GM13977 (cell line): Measurements from ENCODE around the gene CD96.
"Not testable (repeated sequence)": the region's sequence is repeated elsewhere in the genome, so short reads cannot be mapped to it uniquely, and the experiment has no call there.

Experiments
- DNase-seq: peaks from one replicate; pipeline ENCODE4 v3.0.0; 2012; ENCODE audit warnings: low spot score
- CTCF ChIP-seq: IDR thresholded peaks from 2 replicates; pipeline ENCODE4 v1.5.1; 2012; ENCODE audit warnings: mild to moderate bottlenecking, control low read depth; ENCODE audit not compliant: insufficient read depth; ENCODE audit errors: extremely low read depth, missing control alignments
- in situ Hi-C: fragments of 300-500 bp; cut with MboI; formaldehyde crosslinking; loops from one replicate; pipeline ENCODE4 v1.12.0; 2022; ENCODE audit warnings: low sequenced_read_pairs, low pct_unique_long_range_greater_than_20kb, mixed read lengths, inconsistent platforms; ENCODE audit not compliant: unreplicated experiment

Gene CD96

GRCh38 chr3:111517801-111518200 is 24.2 kb upstream of the CD96 start:
- TF ChIP-seq CTCF, result no peak
- in situ Hi-C loops, result no loop called here
- no peak for DNase-seq

- no peak for DNase-seq
- in situ Hi-C loops, result no loop called here
- no peak for TF ChIP-seq CTCF
Observed at GRCh38 chr3:111519178-111519855, 22.7 kb upstream of the CD96 start.

GRCh38 chr3:111521891-111522290 is 20.1 kb upstream of the CD96 start:
- in situ Hi-C loops, result no loop called here
- TF ChIP-seq CTCF, result no peak
- DNase-seq, result no peak

GRCh38 chr3:111524486-111524885 is 17.5 kb upstream of the CD96 start:
- in situ Hi-C loops, DNase-seq: not testable (repeated sequence)

GRCh38 chr3:111531446-111531845 is 10.6 kb upstream of the CD96 start:
- TF ChIP-seq CTCF, result no peak
- in situ Hi-C loops, result no loop called here
- DNase-seq, result no peak

GRCh38 chr3:111534701-111535100 is 7.3 kb upstream of the CD96 start:
- TF ChIP-seq CTCF, result no peak
- in situ Hi-C loops, result no loop called here
- no peak for DNase-seq

GRCh38 chr3:111538111-111538510 is 3.9 kb upstream of the CD96 start:
- no peak for DNase-seq
- no peak for TF ChIP-seq CTCF
- in situ Hi-C loops, result no loop called here
